HepG2 (cell line): Measurements from ENCODE around the gene RNF133. TPM values are rescaled to one million over a fixed set of nuclear protein-coding genes. Genes with fewer than 3 reads are reported as not detected.

ENCODE experiments used
- CREB1 ChIP-seq, 2 experiments: fragments of 450-650 bp in 1 of 2; IDR thresholded peaks; 2 replicates each; pipeline ENCODE4 v1.6.1; 2016 to 2017; ENCODE audit warnings: control low read depth in 1 of 2, mild to moderate bottlenecking in 1 of 2, missing compliant biosample characterization in 1 of 2, missing genetic modification characterization in 1 of 2
- HNF4A ChIP-seq: sonication (generic); formaldehyde crosslinking; IDR thresholded peaks from 2 replicates; pipeline ENCODE4 v1.4.0; 2020; ENCODE audit warnings: missing genetic modification reagents
- HNRNPK ChIP-seq: fragments of 200-400 bp; formaldehyde crosslinking; IDR thresholded peaks from 2 replicates; pipeline ENCODE4 v1.6.1; 2018; ENCODE audit warnings: low read length, low read depth, moderate library complexity, mild to moderate bottlenecking; ENCODE audit not compliant: poor library complexity, severe bottlenecking
- NCOR1 ChIP-seq: fragments of 200-600 bp; sonication (generic); IDR thresholded peaks from 2 replicates; pipeline ENCODE4 v1.7.0; 2017; ENCODE audit warnings: antibody characterized with exemption, low read length, borderline replicate concordance
- SMARCC2 ChIP-seq: fragments of 450-650 bp; IDR thresholded peaks from 2 replicates; pipeline ENCODE4 v1.6.1; 2017; ENCODE audit warnings: antibody characterized with exemption, mild to moderate bottlenecking
- TOPORS ChIP-seq: sonication (generic); formaldehyde crosslinking; IDR thresholded peaks from 2 replicates; pipeline ENCODE4 v1.8.0; 2023; ENCODE audit warnings: mild to moderate bottlenecking, missing genetic modification reagents
- ZNF468 ChIP-seq: sonication (generic); formaldehyde crosslinking; IDR thresholded peaks from 2 replicates; pipeline ENCODE4 v1.8.0; 2022; ENCODE audit warnings: mild to moderate bottlenecking, moderate library complexity, missing genetic modification reagents
- ZNF510 ChIP-seq: sonication (generic); formaldehyde crosslinking; IDR thresholded peaks from 2 replicates; pipeline ENCODE4 v1.4.0; 2020; ENCODE audit warnings: low read depth, mild to moderate bottlenecking, missing genetic modification reagents
- ZNF577 ChIP-seq: sonication (generic); formaldehyde crosslinking; IDR thresholded peaks from 2 replicates; pipeline ENCODE4 v1.4.0; 2020; ENCODE audit warnings: mild to moderate bottlenecking, low read depth, missing genetic modification reagents, borderline replicate concordance
- polyA plus RNA-seq, 8 experiments: library from polyadenylated mRNA; depleted of rRNA in 3 of 8; stranded (reverse) in 7 of 8; unstranded in 1 of 8; fragments of >200 nt; fragmentation: Illumina TruSeq in 4 of 8; extraction: Trizol in 4 of 8; gene quantifications; 2 replicates each; pipeline versions ENCODE4 v1.2.1 to v1.2.3, GENCODE V29; 2011 to 2016; ENCODE audit warnings: low read depth in 4 of 8, missing spikeins in 1 of 8, mixed read lengths in 1 of 8; ENCODE audit not compliant: insufficient read depth in 1 of 8
- total RNA-seq, 5 experiments: library from RNA; depleted of rRNA; stranded (reverse); fragments of >200 nt; fragmentation: Illumina TruSeq; extraction: Trizol; gene quantifications; 2 replicates each; pipeline ENCODE4 v1.2.3, GENCODE V29; 2016; ENCODE audit warnings: low read depth in 1 of 5
- TF ChIP-seq, protein P1 (sequence below): sonication (generic); formaldehyde crosslinking; IDR thresholded peaks from 2 replicates; pipeline ENCODE4 v1.4.0; 2020; ENCODE audit warnings: missing genetic modification reagents, borderline replicate concordance
- TF ChIP-seq, protein P2 (sequence below): sonication (generic); formaldehyde crosslinking; conservative IDR thresholded peaks from 2 replicates; pipeline ENCODE4 v1.8.0; 2022; ENCODE audit warnings: missing genetic modification reagents
- TF ChIP-seq, protein P3 (sequence below): sonication (generic); formaldehyde crosslinking; IDR thresholded peaks from 2 replicates; pipeline ENCODE4 v1.5.1; 2020; ENCODE audit warnings: mild to moderate bottlenecking, missing genetic modification reagents, moderate library complexity
- TF ChIP-seq, protein P4 (sequence below): sonication (generic); formaldehyde crosslinking; IDR thresholded peaks from 2 replicates; pipeline ENCODE4 v1.4.0; 2020; ENCODE audit warnings: missing genetic modification reagents
- TF ChIP-seq, protein P5 (sequence below): sonication (generic); formaldehyde crosslinking; IDR thresholded peaks from 2 replicates; pipeline ENCODE4 v1.8.0; 2022; ENCODE audit warnings: missing genetic modification reagents, mild to moderate bottlenecking, moderate library complexity, borderline replicate concordance
- TF ChIP-seq, protein P6 (sequence below): sonication (generic); formaldehyde crosslinking; IDR thresholded peaks from 2 replicates; pipeline ENCODE4 v1.5.1; 2020; ENCODE audit warnings: missing genetic modification reagents, mild to moderate bottlenecking, borderline replicate concordance

Gene RNF133
- total and polyA plus RNA-seq, 2 of the 13 experiments (the other 11 are each of a cell fraction or from before 2014, with no cell fraction given) = 0.13 to 1.00 TPM

DNA sequence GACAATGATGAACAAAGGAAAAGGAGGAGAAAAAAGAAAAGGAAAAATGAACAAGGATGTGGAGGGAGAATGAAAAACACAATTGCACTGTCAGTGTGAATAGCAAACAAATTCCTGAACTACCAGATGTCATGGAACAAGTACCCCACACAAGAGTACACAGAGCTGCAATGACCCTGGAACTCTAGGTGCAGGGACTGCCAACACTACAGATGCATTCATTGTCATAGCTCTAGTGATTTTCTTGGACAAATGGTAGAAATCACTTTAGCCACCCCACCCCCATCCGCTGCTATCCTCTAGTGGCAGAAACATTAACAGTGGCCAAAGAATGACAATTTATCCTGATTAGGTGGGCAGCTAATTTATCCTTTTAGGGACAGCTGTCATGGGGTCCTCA lies 3.1 kb downstream of the RNF133 start (continued):
- TF ChIP-seq, protein P1, sequence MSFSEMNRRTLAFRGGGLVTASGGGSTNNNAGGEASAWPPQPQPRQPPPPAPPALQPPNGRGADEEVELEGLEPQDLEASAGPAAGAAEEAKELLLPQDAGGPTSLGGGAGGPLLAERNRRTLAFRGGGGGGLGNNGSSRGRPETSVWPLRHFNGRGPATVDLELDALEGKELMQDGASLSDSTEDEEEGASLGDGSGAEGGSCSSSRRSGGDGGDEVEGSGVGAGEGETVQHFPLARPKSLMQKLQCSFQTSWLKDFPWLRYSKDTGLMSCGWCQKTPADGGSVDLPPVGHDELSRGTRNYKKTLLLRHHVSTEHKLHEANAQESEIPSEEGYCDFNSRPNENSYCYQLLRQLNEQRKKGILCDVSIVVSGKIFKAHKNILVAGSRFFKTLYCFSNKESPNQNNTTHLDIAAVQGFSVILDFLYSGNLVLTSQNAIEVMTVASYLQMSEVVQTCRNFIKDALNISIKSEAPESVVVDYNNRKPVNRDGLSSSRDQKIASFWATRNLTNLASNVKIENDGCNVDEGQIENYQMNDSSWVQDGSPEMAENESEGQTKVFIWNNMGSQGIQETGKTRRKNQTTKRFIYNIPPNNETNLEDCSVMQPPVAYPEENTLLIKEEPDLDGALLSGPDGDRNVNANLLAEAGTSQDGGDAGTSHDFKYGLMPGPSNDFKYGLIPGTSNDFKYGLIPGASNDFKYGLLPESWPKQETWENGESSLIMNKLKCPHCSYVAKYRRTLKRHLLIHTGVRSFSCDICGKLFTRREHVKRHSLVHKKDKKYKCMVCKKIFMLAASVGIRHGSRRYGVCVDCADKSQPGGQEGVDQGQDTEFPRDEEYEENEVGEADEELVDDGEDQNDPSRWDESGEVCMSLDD (CRISPR knock-in tag) = no peak
- TF ChIP-seq NCOR1 (peak; percentile 67; the same call in 1 of the 2 replicates), CREB1 (IDR thresholded peaks at IDR 0.05) (no peak), CREB1 (CRISPR knock-in tag; IDR thresholded peaks at IDR 0.05) (peak; percentile 45; the same call in 1 of the 2 replicates), HNF4A (CRISPR knock-in tag) (peak; percentile 78), ZNF510 (CRISPR knock-in tag) (no peak), TOPORS (CRISPR knock-in tag) (no peak), ZNF468 (CRISPR knock-in tag) (no peak), ZNF577 (CRISPR knock-in tag) (no peak), SMARCC2 (no peak), HNRNPK (no peak)
- TF ChIP-seq, protein P2, sequence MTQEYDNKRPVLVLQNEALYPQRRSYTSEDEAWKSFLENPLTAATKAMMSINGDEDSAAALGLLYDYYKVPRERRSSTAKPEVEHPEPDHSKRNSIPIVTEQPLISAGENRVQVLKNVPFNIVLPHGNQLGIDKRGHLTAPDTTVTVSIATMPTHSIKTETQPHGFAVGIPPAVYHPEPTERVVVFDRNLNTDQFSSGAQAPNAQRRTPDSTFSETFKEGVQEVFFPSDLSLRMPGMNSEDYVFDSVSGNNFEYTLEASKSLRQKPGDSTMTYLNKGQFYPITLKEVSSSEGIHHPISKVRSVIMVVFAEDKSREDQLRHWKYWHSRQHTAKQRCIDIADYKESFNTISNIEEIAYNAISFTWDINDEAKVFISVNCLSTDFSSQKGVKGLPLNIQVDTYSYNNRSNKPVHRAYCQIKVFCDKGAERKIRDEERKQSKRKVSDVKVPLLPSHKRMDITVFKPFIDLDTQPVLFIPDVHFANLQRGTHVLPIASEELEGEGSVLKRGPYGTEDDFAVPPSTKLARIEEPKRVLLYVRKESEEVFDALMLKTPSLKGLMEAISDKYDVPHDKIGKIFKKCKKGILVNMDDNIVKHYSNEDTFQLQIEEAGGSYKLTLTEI (CRISPR knock-in tag) = no peak
- TF ChIP-seq, protein P3, sequence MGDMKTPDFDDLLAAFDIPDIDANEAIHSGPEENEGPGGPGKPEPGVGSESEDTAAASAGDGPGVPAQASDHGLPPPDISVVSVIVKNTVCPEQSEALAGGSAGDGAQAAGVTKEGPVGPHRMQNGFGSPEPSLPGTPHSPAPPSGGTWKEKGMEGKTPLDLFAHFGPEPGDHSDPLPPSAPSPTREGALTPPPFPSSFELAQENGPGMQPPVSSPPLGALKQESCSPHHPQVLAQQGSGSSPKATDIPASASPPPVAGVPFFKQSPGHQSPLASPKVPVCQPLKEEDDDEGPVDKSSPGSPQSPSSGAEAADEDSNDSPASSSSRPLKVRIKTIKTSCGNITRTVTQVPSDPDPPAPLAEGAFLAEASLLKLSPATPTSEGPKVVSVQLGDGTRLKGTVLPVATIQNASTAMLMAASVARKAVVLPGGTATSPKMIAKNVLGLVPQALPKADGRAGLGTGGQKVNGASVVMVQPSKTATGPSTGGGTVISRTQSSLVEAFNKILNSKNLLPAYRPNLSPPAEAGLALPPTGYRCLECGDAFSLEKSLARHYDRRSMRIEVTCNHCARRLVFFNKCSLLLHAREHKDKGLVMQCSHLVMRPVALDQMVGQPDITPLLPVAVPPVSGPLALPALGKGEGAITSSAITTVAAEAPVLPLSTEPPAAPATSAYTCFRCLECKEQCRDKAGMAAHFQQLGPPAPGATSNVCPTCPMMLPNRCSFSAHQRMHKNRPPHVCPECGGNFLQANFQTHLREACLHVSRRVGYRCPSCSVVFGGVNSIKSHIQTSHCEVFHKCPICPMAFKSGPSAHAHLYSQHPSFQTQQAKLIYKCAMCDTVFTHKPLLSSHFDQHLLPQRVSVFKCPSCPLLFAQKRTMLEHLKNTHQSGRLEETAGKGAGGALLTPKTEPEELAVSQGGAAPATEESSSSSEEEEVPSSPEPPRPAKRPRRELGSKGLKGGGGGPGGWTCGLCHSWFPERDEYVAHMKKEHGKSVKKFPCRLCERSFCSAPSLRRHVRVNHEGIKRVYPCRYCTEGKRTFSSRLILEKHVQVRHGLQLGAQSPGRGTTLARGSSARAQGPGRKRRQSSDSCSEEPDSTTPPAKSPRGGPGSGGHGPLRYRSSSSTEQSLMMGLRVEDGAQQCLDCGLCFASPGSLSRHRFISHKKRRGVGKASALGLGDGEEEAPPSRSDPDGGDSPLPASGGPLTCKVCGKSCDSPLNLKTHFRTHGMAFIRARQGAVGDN (CRISPR knock-in tag) = no peak
- TF ChIP-seq, protein P4, sequence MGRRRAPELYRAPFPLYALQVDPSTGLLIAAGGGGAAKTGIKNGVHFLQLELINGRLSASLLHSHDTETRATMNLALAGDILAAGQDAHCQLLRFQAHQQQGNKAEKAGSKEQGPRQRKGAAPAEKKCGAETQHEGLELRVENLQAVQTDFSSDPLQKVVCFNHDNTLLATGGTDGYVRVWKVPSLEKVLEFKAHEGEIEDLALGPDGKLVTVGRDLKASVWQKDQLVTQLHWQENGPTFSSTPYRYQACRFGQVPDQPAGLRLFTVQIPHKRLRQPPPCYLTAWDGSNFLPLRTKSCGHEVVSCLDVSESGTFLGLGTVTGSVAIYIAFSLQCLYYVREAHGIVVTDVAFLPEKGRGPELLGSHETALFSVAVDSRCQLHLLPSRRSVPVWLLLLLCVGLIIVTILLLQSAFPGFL = no peak
- TF ChIP-seq, protein P5, sequence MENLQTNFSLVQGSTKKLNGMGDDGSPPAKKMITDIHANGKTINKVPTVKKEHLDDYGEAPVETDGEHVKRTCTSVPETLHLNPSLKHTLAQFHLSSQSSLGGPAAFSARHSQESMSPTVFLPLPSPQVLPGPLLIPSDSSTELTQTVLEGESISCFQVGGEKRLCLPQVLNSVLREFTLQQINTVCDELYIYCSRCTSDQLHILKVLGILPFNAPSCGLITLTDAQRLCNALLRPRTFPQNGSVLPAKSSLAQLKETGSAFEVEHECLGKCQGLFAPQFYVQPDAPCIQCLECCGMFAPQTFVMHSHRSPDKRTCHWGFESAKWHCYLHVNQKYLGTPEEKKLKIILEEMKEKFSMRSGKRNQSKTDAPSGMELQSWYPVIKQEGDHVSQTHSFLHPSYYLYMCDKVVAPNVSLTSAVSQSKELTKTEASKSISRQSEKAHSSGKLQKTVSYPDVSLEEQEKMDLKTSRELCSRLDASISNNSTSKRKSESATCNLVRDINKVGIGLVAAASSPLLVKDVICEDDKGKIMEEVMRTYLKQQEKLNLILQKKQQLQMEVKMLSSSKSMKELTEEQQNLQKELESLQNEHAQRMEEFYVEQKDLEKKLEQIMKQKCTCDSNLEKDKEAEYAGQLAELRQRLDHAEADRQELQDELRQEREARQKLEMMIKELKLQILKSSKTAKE (CRISPR knock-in tag) = no peak
- TF ChIP-seq, protein P6, sequence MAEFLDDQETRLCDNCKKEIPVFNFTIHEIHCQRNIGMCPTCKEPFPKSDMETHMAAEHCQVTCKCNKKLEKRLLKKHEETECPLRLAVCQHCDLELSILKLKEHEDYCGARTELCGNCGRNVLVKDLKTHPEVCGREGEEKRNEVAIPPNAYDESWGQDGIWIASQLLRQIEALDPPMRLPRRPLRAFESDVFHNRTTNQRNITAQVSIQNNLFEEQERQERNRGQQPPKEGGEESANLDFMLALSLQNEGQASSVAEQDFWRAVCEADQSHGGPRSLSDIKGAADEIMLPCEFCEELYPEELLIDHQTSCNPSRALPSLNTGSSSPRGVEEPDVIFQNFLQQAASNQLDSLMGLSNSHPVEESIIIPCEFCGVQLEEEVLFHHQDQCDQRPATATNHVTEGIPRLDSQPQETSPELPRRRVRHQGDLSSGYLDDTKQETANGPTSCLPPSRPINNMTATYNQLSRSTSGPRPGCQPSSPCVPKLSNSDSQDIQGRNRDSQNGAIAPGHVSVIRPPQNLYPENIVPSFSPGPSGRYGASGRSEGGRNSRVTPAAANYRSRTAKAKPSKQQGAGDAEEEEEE (CRISPR knock-in tag) = no peak
